ENCODE results near the gene PSMD7.
A peak's percentile ranks its signal among the peaks of the same experiment; 100 is the strongest.

PSMD7 gene

DNA sequence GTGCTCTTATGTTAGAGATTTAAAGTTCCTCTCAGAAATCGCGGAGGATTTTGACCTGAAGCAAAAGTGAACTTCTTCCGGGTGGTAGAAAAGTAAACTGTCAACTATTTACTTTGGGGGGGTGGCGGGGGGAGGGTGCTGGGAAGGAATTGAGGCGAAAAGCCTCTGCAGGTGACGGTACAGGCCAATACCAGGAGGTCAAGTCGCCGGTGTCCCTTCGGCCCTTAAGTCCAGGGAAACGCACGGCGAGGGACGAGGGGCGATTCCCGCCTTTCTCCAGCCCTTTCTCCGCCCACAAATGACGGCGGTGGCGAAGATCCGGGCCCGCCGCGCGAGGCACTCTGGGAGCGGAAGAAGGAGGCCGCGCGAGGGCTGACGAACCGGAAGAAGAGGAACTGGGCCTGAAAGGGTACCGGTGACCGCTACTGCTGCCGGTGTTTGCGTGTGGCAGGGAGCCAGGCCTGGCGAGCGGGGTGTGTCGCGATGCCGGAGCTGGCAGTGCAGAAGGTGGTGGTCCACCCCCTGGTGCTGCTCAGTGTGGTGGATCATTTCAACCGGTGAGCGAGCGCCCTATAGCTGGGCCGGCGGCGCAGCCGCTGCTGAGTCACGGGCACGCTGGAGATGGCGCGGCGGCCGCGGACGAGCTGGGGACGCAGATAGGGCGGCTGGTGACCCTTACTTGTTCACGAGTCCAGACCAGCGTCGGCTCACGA is at the start of gene PSMD7:
TSS of gene PSMD7 (plus strand) at position 383 of the 713 bp plus-strand sequence. CDS start at position 484, 101 bp downstream.
- H3K4me1 Mint-ChIP-seq (ENCODE audit: low read depth): peaks cover 34% of the 10 kb centered on the region
- peak within 1 kb of the TSS; percentile 93 for H3K4me3 Mint-ChIP-seq
- no peaks in the 10 kb centered on the region for H3K27me3 Mint-ChIP-seq

DNA sequence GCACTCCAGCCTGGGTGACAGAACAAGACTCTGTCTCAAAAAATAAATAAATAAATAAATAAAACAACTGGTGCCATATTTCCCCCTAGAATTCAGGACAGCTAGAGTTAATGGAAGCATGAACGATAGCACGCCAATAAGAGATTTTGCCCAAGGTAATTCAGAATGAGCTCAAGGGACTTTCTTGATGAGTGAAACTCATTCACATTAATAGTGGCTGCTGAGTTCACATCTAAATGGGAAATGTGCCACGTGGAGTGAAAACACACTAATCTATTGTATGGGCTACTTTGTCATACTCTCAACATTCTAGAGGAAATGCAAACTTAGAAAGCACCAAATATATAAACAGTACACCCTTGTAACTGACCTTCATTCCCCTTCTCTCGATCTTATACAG is 47.4 kb upstream of the PSMD7 start:
- peaks cover 5% of the 10 kb centered on the region for H3K27me3 Mint-ChIP-seq
- no peak overlapping the region for H3K27ac Mint-ChIP-seq
- H3K4me1 Mint-ChIP-seq (ENCODE audit: low read depth): no peaks in the 10 kb centered on the region
- no peaks in the 10 kb centered on the region for H3K9me3 Mint-ChIP-seq
- no peak overlapping the region for H3K4me3 Mint-ChIP-seq
- no peaks in the 10 kb centered on the region for H3K36me3 Mint-ChIP-seq (ENCODE audit: low read depth)

More for the DNA sequence above, at the start of gene PSMD7:
- peak within 1 kb of the TSS; percentile 97 for H3K27ac Mint-ChIP-seq
- H3K36me3 Mint-ChIP-seq (ENCODE audit: low read depth): peaks cover 41% of the 10 kb centered on the region
- peaks cover 5% of the 10 kb centered on the region for H3K9me3 Mint-ChIP-seq

DNA sequence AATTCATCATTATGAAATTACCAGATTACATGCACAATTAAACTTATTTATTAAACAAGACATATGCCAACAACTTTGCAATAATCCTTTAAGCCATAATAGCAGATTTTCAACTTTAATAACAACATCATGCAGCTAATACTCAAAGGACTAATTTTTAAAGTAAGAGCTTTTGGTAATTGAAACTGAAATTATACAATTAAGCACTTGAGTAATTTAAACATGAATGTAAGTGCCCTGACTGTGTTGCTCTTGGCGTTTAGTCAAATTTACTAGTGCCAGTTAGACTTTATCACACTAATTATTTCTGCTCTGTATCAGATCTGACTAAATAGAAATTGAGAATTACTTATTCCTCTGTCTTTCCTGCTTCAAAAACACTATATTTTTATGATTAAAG is 46.8 kb upstream of the PSMD7 start:
- H3K27ac Mint-ChIP-seq: no peak overlapping the region
- peaks cover 5% of the 10 kb centered on the region for H3K27me3 Mint-ChIP-seq
- no peak overlapping the region for H3K4me3 Mint-ChIP-seq
- H3K9me3 Mint-ChIP-seq: no peaks in the 10 kb centered on the region
- no peaks in the 10 kb centered on the region for H3K36me3 Mint-ChIP-seq (ENCODE audit: low read depth)
- H3K4me1 Mint-ChIP-seq (ENCODE audit: low read depth): no peaks in the 10 kb centered on the region

DNA sequence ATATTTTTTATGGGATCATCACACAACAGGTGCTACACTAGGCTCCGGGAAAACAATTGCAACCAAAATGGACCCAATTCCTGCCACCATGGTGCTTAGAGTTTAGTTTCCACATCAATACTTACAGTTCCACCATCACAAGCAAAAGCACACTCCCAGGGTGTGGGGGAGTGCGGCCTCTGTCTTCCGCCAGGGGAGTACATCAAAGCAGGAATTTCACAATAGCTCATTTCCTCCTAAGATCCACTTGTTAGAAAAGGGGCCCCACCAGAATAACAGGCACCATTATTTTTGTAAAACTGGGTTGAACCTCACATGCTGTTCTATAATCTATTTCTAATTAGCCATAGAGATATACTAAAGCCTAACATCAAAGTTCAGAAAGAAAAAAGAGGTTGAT is 44.3 kb upstream of the PSMD7 start:
- Mint-ChIP-seq H3K9me3 (no peaks in the 10 kb centered on the region), H3K27ac (no peak overlapping the region), H3K4me1 (ENCODE audit: low read depth) (no peaks in the 10 kb centered on the region)

DNA sequence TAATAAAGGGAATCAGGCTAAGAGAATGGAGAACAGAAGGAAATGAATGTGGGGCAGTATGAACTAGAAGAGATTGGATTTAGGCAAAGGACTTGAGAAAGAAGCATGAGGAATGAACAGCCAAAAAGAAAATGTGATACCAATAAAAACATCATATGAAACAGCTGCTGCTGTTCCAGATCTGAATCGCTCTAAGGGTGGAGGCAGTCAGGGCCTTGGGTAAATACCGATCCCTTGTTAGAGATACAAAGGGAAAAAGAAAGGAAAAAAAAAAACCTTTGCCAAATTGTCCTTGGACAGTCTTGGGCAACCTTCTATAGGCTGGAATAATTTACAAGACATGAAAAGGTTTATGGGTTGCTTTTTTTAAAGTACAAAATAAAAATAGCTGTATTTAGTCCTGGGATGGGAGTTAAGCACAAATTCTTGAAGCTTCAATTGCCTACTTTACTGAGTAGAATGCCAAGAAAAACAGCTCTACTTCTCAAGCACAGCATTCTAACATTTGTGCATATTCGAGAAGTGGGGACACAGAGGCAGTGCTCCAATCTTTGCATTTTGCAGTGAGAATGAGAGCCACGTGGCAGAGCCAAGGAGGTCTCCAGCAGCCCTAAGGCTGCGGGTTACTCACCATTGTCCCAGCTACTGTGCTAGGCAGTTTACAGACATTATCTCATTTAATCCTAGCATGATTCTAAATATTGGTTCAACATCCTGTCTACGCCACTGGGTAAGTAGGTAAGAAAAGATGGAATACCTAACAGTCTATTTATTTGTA is 43.3 kb upstream of the PSMD7 start:
- no peaks in the 10 kb centered on the region for H3K36me3 Mint-ChIP-seq (ENCODE audit: low read depth)
- H3K27me3 Mint-ChIP-seq: peaks cover 2% of the 10 kb centered on the region
- no peaks in the 10 kb centered on the region for H3K4me1 Mint-ChIP-seq (ENCODE audit: low read depth)
- H3K4me3 Mint-ChIP-seq: no peak overlapping the region
- H3K9me3 Mint-ChIP-seq: no peaks in the 10 kb centered on the region
- no peak overlapping the region for H3K27ac Mint-ChIP-seq

More for the DNA sequence above, 44.3 kb upstream of the PSMD7 start:
- Mint-ChIP-seq H3K36me3 (ENCODE audit: low read depth) (no peaks in the 10 kb centered on the region), H3K4me3 (no peak overlapping the region), H3K27me3 (peaks cover 5% of the 10 kb centered on the region)

DNA sequence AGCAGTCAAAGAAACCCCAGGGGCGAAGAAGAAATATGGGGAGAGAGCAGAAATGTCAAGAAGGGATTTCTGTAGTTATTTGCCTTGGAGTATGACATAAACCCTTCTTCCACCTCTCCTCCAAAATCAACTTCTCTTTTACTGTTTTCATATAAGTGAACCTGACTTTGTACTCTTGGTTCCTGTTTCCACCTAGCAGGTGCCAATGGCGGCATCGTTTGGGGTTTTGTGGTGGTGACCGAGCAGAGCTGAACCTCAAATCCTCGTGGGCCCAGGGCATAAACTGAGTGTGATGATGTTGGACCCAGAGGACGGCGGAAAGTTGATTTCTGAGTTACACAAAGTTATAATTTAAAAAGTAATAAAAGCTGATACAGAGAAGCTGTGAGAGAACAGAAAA is 39.6 kb upstream of the PSMD7 start:
- H3K27me3 Mint-ChIP-seq: no peaks in the 10 kb centered on the region
- H3K27ac Mint-ChIP-seq: no peak overlapping the region
- no peaks in the 10 kb centered on the region for H3K9me3 Mint-ChIP-seq
- H3K36me3 Mint-ChIP-seq (ENCODE audit: low read depth): no peaks in the 10 kb centered on the region
- H3K4me3 Mint-ChIP-seq: no peak overlapping the region
- H3K4me1 Mint-ChIP-seq (ENCODE audit: low read depth): no peaks in the 10 kb centered on the region

DNA sequence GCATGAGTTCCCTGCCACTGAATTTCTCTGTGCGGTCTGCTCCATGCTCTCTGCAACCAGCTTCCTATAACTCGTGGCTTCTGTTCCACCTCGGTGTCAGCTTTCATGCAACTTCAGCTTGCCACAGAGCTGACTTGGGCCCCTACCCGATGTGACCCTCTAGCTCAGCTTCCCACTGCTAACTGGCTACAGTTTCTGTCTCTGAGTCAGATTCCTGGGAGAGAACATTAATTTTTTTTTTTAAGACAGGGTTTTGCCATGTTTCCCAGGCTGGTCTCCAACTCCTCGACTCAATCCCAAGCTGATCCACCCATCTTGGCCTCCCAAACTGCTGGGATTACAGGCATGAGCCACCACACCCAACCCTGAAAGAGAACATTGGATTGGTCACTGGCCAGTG is 35.5 kb upstream of the PSMD7 start:
- no peaks in the 10 kb centered on the region for H3K36me3 Mint-ChIP-seq (ENCODE audit: low read depth)

DNA sequence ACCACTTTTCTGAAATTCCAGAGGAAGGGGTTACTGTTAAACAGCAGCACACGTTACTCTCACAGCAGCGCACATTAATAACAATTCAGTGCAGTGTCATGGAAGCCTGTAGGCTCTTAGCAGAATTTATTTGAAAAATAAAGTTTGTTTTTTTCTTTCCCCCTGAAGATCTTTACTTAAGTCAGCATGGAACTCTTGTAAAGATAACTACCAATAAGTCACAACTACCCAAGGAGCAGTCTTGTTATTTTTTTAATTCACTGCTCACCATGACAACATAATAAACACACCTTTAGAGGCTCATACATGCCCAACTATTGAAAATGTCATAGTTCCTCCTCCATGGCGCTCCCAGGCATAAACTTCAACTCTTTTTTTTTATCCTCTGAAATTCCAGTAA is 31.8 kb upstream of the PSMD7 start:
- Mint-ChIP-seq H3K9me3 (no peaks in the 10 kb centered on the region), H3K27ac (no peak overlapping the region), H3K4me3 (no peak overlapping the region), H3K27me3 (no peaks in the 10 kb centered on the region), H3K4me1 (ENCODE audit: low read depth) (no peaks in the 10 kb centered on the region), H3K36me3 (ENCODE audit: low read depth) (no peaks in the 10 kb centered on the region)

More for the DNA sequence above, 35.5 kb upstream of the PSMD7 start:
- Mint-ChIP-seq H3K4me1 (ENCODE audit: low read depth) (no peaks in the 10 kb centered on the region), H3K27ac (no peak overlapping the region), H3K27me3 (no peaks in the 10 kb centered on the region), H3K4me3 (no peak overlapping the region), H3K9me3 (no peaks in the 10 kb centered on the region)

DNA sequence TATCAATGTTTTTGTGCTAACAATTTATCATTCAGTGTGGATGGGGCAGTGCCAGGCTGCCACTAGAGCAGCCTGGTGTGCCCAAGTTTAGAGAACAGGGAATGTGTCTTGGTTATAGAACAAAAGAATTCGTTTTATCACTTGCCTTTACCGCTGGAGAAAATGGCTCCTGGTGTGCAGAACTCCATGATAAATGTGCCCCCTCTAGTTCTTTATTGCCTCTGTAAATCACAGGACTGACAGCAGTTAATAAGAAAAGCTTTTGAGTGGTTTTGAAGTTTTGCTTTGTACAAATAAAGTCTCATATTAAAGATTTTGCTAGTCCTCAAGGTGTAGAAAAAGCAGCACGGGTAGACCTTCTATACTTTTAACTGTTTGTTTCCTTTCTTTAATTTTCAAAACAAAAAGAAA is 28.2 kb upstream of the PSMD7 start:
- Mint-ChIP-seq H3K4me1 (ENCODE audit: low read depth) (no peaks in the 10 kb centered on the region), H3K27ac (no peak overlapping the region)

DNA sequence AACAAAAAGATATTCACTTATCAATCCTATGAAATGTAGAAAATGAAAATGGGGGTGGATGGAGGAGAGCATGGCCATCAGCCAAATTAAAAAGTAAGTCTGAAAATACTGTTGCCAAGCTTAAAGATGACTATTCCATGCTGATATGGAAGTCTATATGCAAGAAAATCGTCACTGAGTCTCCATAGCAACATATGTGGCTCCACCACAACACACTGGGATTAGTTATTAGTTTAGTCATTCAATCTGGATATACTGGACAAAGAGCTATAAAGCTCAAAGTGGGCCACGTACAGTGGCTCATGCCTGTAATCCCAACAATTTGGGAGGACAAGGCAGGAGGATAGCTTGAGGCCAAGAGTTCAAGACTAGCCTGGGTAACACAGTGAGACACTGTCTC is 24.7 kb upstream of the PSMD7 start:
- H3K27me3 Mint-ChIP-seq: peaks cover 15% of the 10 kb centered on the region

More for the DNA sequence above, 28.2 kb upstream of the PSMD7 start:
- no peaks in the 10 kb centered on the region for H3K36me3 Mint-ChIP-seq (ENCODE audit: low read depth)
- H3K4me3 Mint-ChIP-seq: no peak overlapping the region
- peaks cover 1% of the 10 kb centered on the region for H3K27me3 Mint-ChIP-seq
- H3K9me3 Mint-ChIP-seq: no peaks in the 10 kb centered on the region

DNA sequence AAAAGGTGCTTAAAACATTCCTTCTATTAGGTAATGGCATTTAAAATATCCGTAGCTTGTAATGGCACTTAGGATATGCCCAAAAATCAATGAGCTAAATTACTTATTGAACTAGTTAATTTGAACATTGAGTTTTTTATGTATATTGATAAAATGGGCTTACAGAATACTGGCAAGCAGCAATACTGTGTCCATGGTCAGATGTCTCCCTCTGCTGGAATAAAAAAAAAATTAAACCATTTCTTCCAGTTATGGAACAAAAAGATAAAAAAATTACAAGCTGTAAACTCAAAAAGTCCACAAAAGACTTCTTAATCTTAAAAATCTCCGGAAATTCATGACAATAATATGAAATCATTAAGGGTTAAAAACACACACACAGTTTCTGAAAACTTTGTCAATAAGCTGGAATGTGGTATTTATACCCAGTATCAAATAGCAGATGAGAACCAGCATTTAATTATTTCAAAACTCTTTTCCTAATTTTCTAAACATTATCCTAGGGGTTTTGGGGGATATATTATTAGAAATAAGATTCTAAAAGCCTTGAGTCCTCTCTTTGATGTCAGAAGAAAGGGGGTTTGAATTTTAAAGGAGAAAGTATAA is 21.5 kb upstream of the PSMD7 start:
- Mint-ChIP-seq H3K4me3 (no peak overlapping the region), H3K27ac (no peak overlapping the region)

More for the DNA sequence above, 24.7 kb upstream of the PSMD7 start:
- Mint-ChIP-seq H3K4me3 (no peak overlapping the region), H3K4me1 (ENCODE audit: low read depth) (no peaks in the 10 kb centered on the region), H3K36me3 (ENCODE audit: low read depth) (no peaks in the 10 kb centered on the region), H3K9me3 (no peaks in the 10 kb centered on the region), H3K27ac (no peak overlapping the region)

DNA sequence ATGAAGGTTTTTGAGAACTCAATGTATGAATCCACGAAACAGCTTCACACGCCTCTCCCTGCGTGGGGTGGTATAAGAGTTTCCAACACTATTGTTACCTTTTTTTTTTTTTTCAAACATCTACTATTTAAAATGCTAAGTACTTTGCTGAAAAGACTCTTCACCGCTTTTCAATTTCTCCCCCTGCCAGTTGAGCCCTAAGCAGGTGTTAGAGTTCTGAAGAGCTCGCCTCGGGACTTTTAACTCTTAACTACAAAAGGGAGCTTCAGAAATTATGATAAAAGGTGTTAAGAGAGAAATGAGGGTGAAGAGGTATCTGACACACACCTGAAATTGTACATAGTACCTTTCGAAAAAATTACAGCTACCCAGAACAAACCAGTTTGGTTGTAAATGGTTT is 20.9 kb upstream of the PSMD7 start:
- Mint-ChIP-seq H3K27ac (no peak overlapping the region), H3K4me1 (ENCODE audit: low read depth) (no peaks in the 10 kb centered on the region), H3K9me3 (peaks cover 7% of the 10 kb centered on the region), H3K36me3 (ENCODE audit: low read depth) (no peaks in the 10 kb centered on the region), H3K4me3 (no peak overlapping the region), H3K27me3 (peaks cover 15% of the 10 kb centered on the region)

More for the DNA sequence above, 21.5 kb upstream of the PSMD7 start:
- Mint-ChIP-seq H3K9me3 (peaks cover 7% of the 10 kb centered on the region), H3K27me3 (peaks cover 15% of the 10 kb centered on the region), H3K4me1 (ENCODE audit: low read depth) (no peaks in the 10 kb centered on the region), H3K36me3 (ENCODE audit: low read depth) (no peaks in the 10 kb centered on the region)

DNA sequence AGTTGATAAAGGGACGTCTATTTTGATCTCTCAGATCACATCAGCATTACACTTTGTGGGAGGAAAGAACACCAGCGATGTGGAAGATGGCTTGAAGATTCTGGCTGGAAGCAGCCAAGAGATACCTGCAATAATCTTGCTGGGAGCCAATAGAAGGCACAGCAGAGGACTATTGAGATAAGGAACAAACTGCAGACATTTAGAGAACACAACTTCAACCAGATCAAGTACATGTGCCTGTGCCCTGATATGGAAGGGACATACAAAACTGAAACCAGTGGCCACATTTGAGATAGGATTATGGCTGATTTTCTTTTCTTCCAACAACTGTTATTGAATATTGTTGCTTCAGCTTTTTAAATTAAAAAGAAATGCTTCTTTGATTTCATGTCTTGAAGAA is 18.6 kb upstream of the PSMD7 start:
- no peak overlapping the region for H3K27ac Mint-ChIP-seq
- H3K4me1 Mint-ChIP-seq (ENCODE audit: low read depth): no peaks in the 10 kb centered on the region
- H3K4me3 Mint-ChIP-seq: no peak overlapping the region
- H3K36me3 Mint-ChIP-seq (ENCODE audit: low read depth): no peaks in the 10 kb centered on the region
- peaks cover 7% of the 10 kb centered on the region for H3K9me3 Mint-ChIP-seq
- H3K27me3 Mint-ChIP-seq: peaks cover 15% of the 10 kb centered on the region

DNA sequence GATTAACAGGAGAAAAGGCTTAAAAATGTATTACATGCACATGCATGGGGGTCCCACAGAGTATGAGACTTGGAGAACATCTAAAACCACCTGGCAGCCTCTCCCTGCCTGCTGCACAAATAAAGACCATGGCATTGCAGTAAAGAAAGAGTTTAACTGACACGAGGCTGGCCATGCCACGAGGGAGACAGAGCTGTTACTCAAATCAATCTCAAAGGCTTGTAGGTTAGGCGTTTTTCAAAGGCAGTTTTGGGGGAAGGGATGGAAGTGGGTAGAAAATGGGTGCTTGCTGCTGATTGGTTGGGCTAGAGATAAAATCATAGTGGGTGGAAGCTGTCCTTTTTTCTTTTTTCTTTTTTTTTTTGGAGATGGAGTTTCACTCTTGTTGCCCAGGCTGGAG is 17.3 kb upstream of the PSMD7 start:
- Mint-ChIP-seq H3K4me1 (ENCODE audit: low read depth) (no peaks in the 10 kb centered on the region), H3K4me3 (no peak overlapping the region), H3K27ac (no peak overlapping the region), H3K9me3 (peaks cover 7% of the 10 kb centered on the region), H3K27me3 (peaks cover 7% of the 10 kb centered on the region), H3K36me3 (ENCODE audit: low read depth) (no peaks in the 10 kb centered on the region)

DNA sequence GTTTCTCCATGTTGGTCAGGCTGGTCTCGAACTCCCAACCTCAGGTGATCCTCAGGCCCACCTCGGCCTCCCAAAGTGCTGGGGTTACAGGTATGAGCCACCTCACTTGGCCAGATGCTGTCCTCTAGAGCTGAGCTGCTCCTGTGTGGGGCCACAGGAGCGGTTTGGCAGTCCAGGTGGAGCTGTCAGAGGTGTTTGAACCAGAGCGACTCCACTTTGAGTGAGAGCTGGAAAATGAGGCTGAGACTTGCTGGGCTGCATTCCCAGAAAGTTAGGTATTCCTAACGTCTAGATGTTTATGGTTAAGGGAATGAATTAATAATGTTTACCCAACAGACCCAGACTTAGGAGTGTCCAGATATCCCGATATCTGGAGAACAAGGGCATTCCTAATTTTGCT is 16.8 kb upstream of the PSMD7 start:
- Mint-ChIP-seq H3K36me3 (ENCODE audit: low read depth) (no peaks in the 10 kb centered on the region), H3K4me3 (no peak overlapping the region), H3K4me1 (ENCODE audit: low read depth) (no peaks in the 10 kb centered on the region), H3K27me3 (peaks cover 5% of the 10 kb centered on the region), H3K27ac (no peak overlapping the region), H3K9me3 (peaks cover 7% of the 10 kb centered on the region)

Data from stimulated activated naive CD8-positive, alpha-beta T cell treated with anti-CD3 and anti-CD28 coated beads, Interleukin-15, Interleukin-2, amounts not matched to agents 100 ng/mL and 50 ng/mL, for 24 hours (primary cell).